NCI-H187 (cell line): Measurements from ENCODE around the gene LRRC4.

Experiments
- DNase-seq, 2 experiments: peaks; one replicate each; lab custom pipeline; 2025; lab: John Stamatoyannopoulos, UW

The LRRC4 gene, protein sequence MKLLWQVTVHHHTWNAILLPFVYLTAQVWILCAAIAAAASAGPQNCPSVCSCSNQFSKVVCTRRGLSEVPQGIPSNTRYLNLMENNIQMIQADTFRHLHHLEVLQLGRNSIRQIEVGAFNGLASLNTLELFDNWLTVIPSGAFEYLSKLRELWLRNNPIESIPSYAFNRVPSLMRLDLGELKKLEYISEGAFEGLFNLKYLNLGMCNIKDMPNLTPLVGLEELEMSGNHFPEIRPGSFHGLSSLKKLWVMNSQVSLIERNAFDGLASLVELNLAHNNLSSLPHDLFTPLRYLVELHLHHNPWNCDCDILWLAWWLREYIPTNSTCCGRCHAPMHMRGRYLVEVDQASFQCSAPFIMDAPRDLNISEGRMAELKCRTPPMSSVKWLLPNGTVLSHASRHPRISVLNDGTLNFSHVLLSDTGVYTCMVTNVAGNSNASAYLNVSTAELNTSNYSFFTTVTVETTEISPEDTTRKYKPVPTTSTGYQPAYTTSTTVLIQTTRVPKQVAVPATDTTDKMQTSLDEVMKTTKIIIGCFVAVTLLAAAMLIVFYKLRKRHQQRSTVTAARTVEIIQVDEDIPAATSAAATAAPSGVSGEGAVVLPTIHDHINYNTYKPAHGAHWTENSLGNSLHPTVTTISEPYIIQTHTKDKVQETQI

DNA sequence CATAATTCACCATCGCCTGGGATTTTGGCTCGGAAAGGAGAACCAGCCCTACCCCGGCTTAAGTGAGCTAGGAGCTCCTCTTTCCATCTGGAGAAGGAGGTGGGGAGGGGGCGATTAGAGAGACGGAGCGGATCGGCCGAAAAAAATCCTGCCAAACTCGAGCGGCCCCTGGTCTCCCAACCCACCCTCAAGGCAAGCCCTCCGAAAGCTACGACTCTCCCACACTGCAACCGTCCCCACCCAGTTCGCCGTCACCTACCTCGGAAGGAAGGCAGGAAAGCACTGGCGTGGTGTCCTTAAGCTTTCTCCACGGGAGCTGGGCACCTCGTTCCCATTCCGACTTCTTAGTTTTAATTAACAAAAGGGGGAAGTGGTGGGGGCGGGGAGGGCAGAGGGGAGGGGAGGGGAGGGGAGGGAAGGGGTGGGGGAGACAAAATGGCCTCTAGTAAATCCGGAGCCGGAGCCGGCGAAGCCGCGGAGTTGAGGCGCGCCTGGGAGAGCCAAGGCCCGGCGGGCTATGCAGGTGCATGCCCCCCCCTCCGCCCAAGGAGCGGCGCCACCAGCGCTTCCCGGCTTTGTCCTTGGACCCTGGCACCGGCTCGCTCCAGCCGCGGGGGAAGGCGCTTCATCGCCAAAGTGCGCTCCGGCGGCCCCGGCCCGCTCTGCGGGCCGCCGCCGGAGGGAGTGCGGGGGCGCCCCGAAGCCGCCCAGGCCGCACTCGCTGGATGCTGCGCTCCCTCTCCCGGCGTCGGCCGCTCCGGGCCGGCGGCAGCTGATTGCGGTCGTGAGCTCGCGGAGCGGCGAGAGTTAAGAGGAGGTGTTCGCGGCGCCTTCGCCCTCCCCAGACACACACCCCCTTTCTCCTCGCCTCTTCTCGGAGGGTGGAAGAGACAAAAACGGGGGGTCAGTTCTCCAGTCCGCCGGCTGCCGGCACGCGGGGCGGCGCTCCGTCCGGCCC lies at the start of gene LRRC4:
LRRC4 (minus strand) TSS at position 784 of the 958 bp plus-strand sequence. CDS start 797 bp downstream, outside the sequence.
- no peak for DNase-seq

DNA sequence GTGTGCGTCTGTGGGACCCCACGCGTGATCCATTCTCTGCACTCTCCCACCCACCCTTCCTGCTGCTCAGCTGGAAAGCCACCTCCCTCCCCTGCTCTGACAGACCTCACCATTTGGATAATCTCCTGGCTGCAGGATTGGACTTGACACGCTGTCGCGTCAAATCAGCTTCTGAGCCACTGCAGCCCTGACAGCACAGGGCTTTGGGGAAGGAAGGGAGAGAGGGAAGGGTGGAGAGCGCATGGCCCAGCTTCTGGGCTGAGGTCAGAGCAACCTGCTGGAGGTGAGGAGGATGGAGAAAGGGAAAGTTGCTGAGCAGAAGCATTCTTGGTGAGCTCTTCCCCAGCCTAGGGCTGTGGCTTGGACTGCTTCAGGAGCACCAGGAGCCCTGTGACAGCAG lies 48.9 kb upstream of the LRRC4 start:
- DNase-seq = no peak

DNA sequence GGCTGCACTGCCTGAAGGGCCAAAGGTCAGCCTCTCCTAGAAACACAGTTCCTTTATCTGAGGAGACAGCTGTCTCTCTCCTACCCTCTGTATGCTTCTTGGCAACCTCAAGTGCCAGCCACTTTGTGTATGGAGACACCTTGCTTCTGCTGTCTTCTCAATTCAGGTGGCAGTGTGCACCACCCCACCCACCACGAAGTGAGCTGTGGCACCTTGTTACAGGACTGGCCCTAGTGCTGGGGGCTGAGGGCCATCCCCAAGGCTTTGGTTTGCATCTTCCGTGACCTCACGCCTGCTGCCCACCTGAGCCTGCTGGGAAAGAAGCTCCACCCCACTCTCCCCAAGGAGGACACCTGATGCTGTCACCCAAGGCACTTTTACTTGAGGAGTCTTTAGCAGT lies 47.1 kb upstream of the LRRC4 start:
- DNase-seq = no peak

- DNase-seq = no peak
These were observed 45.6 kb upstream of the LRRC4 start for GRCh38 chr7:128076796-128077271.

DNA sequence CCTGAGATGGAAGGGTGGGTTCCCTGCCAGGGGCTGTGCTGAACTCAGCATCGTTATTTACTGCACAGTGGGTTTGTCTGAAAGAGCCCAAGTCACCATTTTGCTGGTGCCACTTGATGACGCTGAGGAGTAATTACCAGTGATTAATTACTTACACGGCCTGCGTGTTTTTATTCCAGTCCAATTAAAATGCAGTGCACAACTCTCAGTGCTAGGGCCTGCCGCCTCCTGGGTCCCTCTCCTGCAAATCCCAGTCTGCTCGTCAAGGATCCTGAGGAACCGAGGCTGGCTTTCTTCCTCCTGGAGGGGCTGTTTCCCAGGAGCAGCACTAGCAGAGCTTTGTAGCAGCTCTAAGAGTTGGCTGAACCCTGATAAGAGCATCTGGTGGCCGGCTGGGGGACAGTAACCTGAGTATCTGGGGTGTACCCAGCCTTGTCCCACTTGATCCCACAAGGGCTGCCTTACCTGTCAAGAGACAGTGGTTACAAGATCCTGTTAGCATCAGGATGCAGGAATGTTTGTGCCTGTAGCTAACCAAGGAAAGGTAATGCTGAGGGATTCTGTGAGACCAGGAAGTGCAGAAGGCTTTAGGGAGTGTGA lies 45.1 kb upstream of the LRRC4 start:
- no peak for DNase-seq

GRCh38 chr7:128075242-128076095 lies 44.2 kb upstream of the LRRC4 start:
- no peak for DNase-seq

GRCh38 chr7:128074736-128075135 lies 43.5 kb upstream of the LRRC4 start:
- no peak for DNase-seq

GRCh38 chr7:128074336-128074735 lies 43.1 kb upstream of the LRRC4 start:
- no peak for DNase-seq

DNA sequence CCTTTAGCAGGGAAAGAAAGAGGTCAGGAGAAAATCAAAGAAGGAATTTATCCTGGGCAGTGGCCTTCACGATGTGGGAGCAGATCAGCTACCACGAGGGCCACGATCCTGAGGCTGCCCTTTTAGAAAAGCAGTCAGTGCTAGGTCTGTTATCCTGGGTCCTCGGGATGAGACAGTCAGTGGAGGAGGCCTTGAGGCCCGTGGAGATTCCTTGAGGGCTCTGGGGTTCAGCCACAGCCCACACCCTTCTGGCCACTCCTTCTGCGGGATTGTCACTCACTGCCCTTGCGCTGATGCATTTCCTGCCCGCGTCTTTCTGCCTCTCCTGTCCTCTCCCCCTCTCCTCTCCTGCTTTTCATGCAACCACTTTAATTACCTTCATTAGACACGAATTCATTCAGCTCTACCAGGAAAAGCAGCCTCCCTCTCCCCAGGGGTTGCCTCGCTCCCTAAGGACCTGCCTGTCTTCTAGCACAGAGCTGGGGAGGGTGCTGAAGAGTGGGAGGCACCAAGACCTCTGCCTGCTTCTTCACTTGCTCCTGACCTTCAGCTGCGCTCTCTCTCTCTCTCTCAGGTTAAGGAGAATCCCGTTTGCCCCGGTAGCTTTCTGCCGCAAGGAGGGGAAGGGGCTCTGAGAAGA lies 42.6 kb upstream of the LRRC4 start:
- no peak for DNase-seq

- no peak for DNase-seq
These were observed 40.6 kb upstream of the LRRC4 start for GRCh38 chr7:128071801-128072200.

DNA sequence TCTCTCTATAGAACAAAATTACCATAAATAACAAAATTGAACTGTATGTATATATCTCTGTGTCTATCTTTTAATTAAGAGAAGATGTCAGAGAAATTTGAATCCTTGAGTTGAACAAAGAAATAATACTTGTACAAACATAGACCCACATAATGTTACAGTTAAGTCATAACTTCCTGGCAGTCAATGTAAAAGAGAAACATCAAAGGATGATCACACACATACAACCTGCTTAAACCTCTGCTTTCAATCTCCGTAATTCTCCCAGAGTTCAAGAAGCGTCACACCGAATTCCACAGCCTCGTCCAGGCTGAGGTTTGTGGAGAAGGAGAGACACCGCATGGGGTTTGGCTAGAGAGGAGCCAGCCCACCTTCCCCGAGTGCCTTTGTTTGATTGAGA lies 40.1 kb upstream of the LRRC4 start:
- no peak for DNase-seq

GRCh38 chr7:128069373-128070364 lies 38.4 kb upstream of the LRRC4 start:
- no peak for DNase-seq

DNA sequence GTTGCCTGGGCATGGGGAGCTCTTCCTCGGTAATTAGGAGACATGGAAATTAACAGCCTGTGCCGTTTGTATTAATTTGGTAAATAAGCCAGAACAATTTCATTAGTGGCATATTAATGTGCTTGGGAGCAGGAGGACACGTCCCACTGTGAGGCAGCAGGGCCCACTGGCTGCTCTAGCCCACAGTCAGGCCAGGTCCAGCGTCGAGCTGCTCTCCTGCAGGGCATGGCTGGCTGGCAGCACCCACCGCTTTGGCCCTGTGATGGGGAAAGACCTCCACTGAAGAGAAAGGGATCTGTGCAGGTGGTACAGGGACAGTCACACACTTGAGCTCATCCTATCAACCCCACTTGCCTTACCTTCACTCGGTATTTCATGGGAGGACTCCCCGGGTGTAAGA lies 37.5 kb upstream of the LRRC4 start:
- DNase-seq = no peak

- no peak for DNase-seq
These were observed 36.7 kb upstream of the LRRC4 start for GRCh38 chr7:128067983-128068382.

- DNase-seq = no peak
These were observed 35.6 kb upstream of the LRRC4 start for GRCh38 chr7:128066858-128067257.

DNA sequence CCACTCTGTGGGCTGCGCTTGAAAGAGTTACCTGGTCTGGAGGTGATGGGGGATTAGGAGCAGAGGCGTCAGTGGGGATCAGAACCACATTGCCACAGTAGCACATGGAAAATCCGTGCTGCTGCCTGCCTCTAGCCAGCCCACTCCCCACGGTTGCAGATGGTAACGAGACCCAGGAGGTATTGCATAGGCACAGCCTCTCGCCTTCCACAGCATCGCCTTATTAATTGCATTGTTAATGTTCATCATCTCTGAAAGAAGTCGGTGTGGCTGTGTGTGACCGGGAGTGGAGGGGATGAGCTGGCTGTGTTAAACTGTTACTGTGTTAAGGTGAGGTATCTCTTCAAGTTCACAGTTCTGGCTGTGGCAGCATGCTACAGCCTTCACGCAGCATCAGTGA lies 35.2 kb upstream of the LRRC4 start:
- DNase-seq = no peak

DNA sequence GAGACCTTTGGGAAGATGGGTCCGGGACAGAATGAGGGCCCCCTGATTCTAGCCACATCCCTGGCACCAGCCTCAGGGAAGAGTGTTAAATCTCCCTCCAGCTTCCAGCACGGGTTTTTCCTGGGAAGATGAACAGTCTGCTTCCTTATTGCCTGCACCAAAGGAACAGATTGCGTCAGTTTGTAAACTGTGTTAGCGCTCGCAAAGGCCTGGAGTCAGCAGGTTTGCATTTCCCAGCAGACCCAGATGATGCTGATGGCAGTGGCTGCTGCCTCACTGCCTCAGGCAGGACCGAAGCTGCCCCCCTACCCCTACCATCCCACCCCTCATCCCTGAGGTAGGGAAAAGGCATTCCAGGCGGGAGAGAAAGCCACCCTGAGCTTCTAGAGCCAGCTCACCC lies 34.6 kb upstream of the LRRC4 start:
- no peak for DNase-seq

- no peak for DNase-seq
These were observed 31.9 kb upstream of the LRRC4 start for GRCh38 chr7:128063088-128063487.

- no peak for DNase-seq
These were observed 28.8 kb upstream of the LRRC4 start for GRCh38 chr7:128060018-128060417.
